Eye (tissue), 1 donor: ENCODE data around the gene SETD4.
"Not testable (repeated sequence)": the region's sequence is repeated elsewhere in the genome, so short reads cannot be mapped to it uniquely, and the experiment has no call there.

Experiments
- DNase-seq: peaks from one replicate; pipeline ENCODE4 v3.0.0-alpha.2; 2015

Gene SETD4, protein sequence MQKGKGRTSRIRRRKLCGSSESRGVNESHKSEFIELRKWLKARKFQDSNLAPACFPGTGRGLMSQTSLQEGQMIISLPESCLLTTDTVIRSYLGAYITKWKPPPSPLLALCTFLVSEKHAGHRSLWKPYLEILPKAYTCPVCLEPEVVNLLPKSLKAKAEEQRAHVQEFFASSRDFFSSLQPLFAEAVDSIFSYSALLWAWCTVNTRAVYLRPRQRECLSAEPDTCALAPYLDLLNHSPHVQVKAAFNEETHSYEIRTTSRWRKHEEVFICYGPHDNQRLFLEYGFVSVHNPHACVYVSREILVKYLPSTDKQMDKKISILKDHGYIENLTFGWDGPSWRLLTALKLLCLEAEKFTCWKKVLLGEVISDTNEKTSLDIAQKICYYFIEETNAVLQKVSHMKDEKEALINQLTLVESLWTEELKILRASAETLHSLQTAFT

DNA sequence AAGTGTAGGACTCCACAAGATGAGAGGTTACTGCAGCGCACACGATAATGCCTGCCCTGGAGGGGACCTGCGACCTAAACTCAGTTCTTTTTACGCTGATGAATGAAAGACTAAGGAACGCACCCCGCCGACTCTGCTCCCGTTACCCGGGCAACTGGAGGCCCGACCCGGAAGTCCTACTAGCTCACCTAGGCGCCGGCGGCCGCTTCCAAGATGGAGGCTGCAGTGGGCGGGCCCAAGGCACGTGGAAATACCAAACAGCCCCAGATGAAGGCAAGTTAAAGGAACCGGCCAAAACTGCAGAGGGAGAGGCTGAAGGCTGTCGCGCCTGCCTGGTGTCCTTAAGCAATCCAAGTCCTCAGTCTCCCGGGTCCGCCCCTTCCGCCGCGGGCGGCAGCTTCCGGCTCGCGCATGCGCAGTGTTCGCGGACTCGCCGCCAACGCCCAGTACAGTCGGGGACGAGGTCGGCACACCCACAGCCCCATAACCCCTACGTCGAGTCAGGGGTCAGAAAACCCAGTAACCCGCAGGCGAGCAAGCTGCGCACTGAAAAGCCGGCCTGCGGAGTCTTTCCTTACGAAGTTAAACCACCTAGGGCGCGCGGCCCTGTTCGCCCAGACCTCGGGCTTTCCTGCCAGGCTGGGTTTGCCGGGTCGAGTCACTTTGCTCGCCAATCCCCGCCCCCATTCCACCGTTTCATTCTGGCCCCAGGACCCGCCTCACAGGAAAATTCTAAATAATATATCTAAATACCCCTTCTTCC, at the start of gene SETD4:
TSS of gene SETD4 (minus strand) at position 368 of the 763 bp plus-strand sequence. CDS start 1,638 bp downstream, outside the sequence.
- peak; percentile 97 for DNase-seq

DNA sequence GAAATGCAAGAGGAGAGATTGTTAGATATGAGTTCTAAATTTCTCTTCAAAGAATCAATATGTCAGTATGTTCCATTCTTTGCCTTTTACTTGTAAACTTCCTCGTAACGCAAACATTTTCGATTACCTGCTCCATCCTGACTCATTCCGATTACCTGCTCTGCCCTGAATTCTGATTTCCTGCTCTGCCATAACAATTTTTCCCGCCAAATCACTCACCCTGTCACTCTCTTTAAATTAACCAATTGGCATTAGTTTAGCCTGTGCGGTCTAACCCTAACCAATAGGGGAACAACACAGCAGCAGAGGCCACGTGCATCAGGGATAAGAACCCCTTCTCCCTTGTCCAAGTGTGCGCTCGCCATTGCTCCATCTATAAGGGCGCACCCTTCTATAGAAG, 49.5 kb upstream of the SETD4 start:
- no peak for DNase-seq

DNA sequence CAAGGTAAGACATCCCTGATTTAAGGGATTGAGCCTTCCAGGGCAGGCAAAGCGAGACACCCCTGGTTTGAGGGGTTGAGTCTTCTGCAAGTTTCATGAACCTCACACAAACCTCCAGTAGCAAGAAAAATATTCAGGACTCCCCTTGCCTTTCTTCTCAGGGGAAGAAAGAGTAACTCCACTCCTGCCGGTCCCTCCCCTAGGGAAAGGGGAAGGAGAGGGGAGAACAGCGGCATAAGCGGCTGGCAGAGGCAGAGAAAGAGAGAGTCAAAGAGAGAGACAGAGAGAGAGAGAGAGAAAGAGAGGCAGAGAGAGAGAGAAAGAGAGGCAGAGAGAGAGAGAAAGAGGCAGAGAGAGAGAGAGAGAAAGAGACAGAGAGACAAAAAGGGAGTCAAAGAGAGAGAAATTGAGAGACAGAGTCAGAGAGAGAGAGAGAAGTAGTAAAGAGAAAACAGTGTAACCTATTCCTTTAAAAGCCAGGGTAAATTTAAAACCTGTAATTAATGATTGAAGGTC, 45.1 kb upstream of the SETD4 start:
- peak; percentile 13 for DNase-seq

DNA sequence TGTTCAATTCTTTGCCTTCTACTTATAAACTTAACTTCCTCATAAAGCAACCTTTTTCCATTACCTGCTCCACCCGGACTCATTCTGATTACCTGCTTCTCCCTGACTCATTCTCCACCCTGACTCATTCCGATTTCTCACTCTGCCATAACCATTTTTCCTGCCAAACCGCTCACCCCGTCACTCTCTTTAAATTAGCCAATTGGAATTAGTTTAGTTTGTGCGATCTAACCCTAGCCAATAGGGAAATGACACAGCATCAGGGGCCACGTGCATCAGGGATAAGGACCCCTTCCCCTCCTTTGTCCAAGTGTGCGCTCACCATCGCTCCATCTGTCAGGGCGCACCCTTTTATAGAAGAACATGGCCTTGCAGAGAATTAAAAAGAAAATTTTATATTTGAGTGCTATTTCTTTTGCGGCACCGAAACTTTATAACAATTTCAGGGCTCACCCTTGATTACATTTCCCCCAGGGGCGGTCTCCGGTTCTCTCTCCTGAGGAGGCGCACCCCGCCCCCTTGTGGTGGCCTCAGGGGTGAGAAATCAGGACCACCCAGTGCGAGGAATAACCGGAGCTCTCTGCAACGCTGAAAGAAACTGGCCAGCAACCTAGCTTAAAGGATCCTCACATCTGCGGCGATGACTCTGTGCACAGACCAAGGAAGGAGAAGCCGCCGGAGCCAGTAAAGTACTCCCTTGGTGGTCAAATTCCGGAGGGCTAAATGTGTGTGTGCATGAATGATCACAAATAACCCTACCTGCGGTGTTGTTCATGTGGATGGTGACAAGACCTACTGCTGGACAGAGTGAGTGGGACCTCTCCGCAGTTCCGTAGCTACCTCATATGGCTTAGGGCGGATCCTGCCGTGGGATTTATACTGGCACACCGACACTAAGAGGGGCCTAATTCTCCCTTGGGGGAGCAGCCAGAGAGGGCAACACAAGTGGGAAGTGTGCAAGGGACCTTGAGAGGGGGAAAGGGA, 44.3 kb upstream of the SETD4 start:
- DNase-seq = peak; percentile 84

DNA sequence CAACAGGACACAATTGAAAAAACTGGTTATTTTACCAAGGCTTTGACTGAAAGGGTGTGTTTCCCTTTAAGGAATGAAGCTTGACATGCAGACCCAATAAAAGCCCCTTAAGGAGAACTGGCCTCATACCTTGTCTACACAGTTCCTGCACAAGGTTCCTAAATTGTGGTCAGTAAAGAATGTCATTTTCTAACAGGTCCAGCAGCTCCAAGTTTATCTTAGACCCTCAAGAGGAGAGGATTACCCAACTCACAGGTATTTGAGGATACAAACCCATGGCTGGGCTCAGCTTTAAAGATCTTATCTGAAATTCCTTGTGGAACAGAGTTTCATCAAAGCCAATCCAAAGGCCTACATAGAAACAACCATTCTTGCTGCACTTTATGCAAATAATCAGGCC, 43.1 kb upstream of the SETD4 start:
- no peak for DNase-seq

DNA sequence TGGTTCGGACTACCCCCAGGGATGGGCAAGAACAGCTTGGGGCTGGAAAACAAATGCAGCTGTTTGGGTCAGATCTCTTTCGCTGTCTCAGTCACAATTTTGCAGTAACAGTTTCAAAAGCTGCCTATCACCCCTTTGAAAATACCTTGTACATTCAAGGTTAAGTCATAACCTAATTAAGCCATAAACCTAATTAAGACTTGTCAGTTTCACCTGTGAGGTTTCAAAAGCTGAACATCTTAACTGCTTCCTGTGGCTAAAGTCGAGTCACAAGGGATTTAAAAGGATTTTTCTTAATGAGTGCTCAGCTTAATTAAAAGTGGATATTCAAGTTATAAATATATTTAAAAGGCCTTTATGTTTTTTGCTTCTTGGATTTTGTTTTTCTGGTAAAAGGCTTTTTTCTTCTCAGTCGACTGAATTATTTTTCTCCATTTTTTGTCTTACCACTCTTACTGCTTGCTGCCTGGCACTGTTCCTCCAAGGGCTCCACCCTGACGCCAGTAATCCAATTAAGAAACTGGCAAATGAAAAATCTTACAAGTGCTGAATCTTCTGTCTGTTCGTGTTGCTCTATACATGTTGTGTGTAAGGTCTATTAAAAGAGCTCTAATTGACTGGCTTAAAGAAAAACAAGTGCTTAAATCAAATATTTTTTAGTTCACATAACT, 40.8 kb upstream of the SETD4 start:
- no peak for DNase-seq

DNA sequence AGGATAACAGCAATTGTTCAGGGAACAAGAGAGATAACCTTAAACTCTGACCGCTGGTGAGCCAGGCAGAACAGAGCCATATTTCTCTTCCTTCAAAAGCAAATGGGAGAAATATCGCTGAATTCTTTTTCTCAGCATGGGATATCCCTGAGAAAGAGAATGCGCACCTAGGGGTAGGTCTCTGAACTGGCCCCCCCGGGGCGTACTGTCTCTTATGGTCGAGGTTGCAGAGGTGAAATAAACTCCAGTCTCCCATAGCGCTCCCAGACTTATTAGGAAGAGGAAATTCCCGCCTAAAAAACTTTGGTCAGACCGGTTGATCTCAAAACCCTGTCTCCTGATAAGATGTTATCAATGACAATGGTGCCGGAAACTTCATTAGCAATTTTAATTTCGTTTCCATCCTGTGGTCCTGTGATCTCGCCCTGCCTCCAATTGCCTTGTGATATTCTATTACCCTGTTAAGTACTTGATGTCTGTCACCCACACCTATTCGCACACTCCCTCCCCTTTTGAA, 39.4 kb upstream of the SETD4 start:
- DNase-seq = not testable (repeated sequence)

DNA sequence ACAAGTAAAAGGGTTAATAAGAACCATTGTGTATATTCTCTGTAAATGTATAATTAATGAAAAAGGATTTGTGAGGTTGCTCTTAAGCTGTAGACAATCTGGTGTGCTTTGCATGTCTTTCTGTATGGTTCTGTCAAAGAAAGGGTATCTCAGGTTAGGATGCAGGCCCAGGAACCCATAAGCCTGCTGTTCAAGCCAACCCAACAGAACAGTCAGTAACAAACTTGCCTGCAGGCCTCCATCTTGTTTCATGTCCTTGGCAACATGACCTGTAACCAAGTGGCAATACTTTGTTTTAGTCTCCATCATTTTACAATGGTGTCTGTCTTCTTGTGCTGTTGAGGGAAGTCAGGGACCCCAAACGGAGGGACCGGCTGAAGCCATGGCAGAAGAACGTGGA, 38.7 kb upstream of the SETD4 start:
- DNase-seq = no peak

DNA sequence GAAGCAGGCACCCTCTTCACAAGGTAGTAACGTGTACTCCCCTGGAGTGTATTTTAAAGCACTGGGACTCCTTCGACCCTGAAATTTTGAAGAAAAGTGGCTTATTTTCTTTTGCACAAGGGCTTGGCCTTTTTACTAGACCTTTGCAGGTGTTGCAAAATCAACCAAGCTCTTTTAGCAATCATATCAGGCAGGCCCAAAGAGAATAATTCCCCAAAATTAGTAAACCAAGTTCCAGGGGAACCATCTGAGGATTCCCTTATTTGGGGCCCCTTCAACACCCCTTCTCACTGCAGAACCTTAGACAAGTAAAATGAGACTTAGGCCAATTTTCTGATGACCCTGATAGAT, 37.8 kb upstream of the SETD4 start:
- DNase-seq = no peak

DNA sequence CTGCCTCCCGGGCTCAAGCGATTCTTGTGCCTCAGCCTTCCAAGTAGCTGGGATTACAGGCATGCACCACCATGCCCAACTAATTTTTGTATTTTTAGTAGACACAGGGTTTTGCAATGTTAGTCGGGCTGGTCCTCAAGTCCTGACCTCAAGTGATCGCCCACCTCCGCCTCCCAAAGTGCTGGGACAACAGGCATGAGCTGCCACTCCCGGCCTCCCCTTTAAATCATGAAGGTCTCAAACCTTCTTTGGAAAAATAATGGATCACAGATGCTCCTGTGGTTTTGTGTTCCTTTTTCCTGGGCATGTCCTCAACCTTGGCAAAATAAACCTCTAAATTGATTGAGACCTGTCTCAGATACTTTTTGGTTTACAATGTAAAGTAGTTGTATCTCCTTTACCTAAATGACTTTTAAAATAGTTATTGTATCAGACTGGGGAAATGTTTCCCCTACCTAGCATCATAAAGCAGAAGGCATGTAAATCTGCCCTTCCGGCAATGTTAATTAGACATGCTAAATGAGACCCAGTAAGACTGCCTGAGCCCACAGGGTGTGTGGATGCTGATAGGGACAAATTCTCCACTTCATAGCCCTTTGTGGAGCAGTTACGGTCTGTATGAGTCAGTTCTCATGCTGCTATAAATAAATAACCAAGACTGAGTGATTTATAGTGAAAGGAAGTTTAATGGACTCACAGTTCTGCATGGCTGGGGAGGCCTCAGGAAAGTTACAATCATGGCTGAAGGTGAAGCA, 37.3 kb upstream of the SETD4 start:
- no peak for DNase-seq

DNA sequence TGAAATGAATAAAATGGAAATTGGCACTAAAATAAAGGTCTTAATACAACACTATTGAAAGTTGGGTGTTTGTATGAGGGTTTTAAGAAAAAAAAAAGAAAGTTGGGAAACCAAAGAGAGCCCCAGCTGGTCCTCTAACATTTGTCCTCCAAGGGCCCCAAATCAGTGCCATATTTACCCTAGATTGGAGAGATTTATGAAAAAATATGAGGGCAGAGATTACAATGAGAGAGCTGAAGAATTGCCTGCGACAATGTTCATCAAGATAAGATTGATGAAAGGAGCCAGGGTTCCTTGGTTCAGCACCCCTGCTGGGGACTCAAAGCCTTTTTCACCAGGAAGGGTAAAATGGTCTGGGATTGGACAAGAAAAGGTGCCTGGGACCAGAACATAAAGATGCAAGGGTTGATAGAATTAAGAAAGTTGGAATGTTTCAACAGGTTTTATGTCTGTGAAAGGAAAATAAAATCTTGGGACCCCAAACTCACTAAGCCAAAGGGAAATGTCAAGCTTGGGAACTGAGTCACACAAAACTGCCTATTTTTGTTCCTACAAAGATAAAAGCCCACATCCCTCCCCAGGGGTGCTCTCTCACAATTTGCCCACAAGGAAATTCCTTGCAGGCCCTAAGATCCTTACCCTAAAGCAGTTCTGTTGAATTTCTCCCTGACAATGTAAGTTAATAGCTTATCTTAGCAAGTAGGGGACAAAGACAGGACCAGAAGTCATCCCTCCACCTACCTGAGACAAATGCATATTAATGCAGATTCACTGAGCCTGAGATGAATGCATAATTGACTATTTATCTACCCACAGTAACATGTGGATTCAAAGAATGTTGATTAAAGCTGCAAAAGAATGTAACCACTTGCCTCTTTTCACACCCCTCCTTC, 36.3 kb upstream of the SETD4 start:
- DNase-seq = no peak

DNA sequence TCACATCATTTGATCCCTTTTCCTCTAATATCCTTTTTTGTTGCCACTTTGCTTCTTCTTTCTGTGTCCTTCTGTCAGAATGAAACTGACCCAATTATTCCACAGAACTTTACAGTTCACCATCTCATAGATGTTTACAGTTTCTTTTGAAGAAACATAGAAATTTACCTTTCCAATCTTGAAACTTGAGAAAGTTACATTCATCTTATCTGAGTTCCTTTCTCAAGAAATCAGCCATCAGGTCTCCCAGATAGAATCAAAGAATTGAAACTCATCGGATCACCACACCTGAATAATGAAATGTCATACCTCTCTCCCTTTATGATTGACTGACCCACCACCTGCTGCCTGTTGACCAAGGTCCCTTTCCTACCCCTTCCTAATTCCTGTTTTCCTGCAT, 33.2 kb upstream of the SETD4 start:
- no peak for DNase-seq

DNA sequence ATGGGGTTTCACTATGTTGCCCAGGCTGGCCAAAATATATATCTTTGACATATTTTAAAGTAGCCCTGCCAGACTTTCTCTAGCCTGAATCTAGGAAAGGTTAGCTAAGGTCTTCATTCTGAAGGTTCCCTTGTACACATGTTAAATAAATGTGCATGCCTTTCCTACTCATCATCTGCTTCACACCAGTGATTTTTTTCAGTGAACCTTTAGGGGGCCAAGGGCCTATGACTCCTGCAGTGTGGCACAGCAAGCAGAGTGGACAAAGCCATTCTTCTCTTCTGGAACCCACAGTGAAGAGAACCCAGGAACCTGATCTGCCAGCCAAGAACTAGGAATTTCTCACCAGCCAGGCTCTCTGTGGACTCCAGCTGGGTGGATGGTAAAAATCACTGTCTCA, 32.4 kb upstream of the SETD4 start:
- no peak for DNase-seq

DNA sequence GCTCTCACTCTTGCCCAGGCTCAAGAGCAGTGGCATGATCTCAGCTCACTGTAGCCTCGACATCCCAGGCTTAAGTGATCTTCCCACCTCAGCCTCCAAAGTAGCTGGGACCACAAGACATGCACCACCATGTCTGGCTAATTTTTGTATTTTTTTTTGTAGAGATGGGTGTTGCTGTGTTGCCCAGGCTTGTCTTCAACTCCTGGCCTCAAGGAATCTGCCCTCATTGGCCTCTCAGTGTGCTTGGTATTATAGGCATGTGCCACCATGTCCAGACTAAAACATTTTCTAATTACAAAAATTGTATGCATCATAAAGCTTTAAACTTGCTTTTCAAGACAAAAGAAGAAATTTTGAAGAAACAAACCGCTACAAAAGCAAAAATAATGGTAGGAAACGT, 29.6 kb upstream of the SETD4 start:
- no peak for DNase-seq

DNA sequence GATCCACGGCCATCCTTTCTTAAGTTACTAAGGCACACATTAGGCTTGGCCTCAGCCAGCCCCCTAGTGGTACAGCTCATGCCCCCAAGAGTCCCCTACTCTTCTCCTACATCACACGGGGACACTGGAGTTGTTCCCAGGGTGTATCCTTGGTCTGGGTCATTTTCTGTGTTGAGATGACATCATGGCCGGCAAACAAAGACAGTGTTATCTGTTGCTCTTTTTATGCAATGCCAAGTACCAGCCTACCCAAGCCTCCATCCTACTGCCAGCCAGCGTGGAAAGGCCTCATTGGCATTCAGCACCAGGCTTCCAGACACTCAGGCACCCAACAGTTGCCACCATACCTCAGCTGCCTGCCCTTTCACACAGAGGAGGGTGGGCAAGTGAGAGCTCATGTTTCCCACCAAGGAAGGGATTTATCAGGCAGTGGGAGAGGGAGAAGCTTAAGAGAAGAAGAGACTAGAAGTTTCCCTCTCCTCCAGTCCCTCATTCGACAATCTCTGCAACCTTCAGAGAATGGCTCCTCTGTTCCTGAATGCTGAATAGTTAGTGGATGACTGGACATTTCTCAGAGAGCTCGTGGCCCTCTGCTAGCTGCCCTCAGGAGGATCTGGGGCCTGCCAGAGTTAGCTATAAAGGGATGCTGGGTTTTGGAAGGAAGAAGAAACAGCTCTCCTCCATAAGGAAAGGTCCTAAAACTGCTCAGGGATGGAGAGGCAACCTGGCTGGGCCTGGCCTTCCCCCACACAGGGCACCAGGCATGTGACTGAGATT, 27.2 kb upstream of the SETD4 start:
- no peak for DNase-seq

DNA sequence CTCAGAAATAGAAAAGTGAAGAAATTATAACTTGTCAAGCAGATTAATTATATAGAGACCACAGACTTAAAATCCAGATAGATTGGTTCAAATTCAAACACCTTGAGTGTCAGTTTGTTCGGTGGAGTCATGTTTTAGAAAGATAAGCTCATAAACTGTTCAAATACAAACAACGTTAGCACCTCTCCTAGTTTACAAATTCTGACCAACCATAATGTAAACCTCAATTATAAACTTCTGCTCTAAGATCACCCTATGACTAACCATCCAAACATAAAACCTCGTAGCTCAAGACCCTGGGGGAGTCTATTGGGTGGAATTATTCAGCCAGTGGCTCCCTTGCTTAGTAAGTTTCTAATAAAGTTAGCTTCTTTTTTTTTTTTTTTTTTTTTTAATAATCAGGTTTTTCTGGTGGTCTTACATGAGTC, 21.9 kb upstream of the SETD4 start:
- DNase-seq = no peak

DNA sequence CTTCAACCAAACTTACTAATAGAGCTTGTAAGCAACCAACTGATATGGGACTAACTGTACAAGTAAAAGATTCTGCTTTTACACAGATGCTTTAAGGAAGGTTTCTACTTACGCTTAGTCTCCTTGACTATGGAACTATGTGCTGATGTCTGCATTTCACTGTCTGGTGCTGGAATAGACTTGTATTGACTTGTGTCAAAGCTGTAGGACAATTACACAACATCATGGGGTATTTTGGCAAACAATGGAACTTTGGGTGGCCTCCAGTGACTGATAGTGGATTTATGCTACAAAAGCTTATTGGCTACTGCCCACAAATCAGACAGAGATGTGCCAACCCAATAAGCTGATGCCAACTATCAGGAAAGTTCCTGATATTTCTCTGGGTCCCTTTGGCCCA, 20.1 kb upstream of the SETD4 start:
- no peak for DNase-seq

DNA sequence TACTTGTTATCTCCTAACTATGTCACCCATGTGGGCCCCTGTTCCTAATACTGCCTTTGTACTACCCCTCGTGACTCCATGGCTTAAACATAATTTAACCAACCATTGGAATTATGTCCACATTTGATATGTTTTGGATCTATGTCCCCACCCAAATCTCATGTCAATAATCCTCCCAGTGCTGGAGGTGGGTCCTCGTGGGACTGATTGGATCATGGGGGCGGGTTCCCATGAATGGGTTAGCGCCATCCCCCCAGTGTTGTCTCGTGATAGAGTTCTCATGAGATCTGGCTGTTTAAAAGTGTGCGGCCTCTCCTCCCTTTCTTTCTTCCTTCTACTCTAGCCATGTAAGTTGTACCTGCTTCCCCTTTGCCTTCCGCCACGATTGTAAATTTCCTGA, 19.3 kb upstream of the SETD4 start:
- no peak for DNase-seq

DNA sequence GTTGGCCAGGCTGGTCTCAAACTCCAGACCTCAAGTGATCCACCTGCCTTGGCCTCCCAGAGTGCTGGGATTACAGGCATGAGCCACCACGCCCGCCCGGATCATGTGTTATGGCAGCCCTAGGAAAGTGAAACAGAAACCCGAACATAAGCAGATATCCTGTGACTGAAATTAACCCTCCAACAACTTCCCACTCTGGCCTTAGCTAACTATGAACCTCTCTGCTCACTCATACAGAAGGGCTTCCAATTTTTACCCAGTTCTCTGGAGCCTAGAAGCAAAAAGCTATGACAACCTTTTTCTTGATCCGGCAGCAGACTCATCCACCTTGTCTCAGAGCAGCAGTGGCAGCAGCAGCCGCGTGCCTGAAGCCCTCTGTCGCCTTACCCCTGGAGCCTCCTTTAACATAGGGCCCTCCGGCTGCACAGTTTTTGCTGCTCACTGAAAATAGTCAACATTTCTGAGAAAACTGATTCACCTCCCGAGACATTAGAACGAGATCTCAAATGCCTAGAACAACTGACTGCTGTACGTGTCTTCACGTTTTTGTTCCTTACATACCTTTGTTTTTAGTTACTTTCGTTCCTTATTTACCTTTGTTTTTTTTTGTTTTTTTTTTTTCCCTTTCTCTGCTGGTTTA, 18.8 kb upstream of the SETD4 start:
- no peak for DNase-seq
